Measurements from ENCODE around the gene MLX.

Gene MLX

DNA sequence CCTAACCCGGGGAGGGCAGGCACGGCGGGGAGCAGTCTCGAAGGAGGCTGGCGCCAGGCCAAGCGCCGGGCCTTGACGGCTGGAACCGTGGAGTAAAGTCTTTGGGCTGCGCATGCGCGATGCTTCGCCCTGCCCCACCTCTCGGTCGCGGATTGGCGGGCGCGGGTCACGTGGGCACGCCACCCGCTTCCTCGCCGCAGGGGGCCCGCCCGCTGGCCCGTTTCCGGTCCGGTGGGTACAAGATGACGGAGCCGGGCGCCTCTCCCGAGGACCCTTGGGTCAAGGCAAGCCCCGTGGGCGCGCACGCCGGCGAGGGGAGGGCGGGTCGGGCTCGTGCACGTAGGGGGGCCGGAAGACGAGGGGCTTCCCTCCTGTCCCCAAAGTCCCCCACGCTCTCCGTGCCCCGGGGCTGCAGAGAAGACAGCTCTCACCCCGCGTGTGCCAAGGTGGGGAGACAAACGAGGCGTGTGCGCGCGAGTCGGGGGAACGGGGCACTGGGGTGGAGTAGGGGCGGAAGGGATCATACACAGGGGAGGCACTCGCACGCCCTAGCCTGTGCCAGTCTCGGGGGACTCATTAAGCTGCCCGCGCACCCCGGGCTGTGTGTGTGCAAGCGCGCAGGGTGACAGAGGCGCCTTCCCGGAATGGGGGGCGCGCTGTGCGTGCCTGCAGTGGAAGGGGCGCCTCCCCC, at the start of gene MLX:
Gene MLX, plus strand, starts transcription at position 218 of the 691 bp plus-strand sequence. Its CDS starts 25 bp downstream, at position 243.
- in situ Hi-C loops (cut with HindIII; ENCODE audit: low pct_ligation_motif_present, low pct_unique_long_range_greater_than_20kb, low sequenced_read_pairs), result no loop called here
- peak; percentile 95 for DNase-seq

GRCh38 chr17:42517516-42517915, 49.4 kb upstream of the MLX start:
- in situ Hi-C loops (cut with HindIII; ENCODE audit: low pct_ligation_motif_present, low pct_unique_long_range_greater_than_20kb, low sequenced_read_pairs), result no loop called here

DNA sequence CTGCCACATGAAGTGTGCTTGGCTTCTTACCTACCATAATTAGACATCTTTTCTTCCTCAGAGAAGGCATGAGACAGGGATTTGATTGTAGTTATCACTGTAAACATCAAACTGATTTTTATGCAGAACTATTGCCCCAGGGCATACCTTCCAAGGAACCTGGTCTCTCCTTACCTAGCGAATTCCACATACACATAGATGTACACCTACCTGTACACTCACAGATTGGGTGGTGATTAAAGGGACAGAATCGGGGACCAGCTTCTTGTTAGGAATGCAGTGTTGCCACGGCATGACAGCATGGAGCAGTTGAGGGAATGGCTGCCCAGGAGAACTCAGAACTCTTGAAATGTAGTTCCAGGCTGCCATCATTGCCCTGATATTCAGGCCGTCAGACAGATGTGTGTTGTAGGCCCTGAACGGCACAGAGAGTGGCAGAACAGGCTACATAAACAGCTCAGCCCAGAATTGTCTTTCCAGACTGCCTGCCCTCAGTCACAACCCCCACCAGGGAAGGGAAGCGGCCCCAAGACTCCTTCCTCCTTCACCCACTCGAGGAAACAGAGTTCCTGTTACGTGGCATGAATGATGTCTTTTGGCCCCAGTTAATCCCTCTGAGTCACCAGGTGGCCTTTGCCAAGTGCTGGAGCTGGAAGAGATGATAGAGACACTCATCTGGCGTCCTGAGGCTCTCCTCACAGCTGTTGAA, 48.7 kb upstream of the MLX start:
- peak; percentile 95 for DNase-seq

More at GRCh38 chr17:42517516-42517915, 49.4 kb upstream of the MLX start:
- peak; percentile 92 for DNase-seq

GRCh38 chr17:42518755-42519545, 48.0 kb upstream of the MLX start:
- DNase-seq, result peak; percentile 29
- in situ Hi-C loops (cut with HindIII; ENCODE audit: low pct_ligation_motif_present, low pct_unique_long_range_greater_than_20kb, low sequenced_read_pairs), result no loop called here

More for the DNA sequence above, 48.7 kb upstream of the MLX start:
- in situ Hi-C loops (cut with HindIII; ENCODE audit: low pct_ligation_motif_present, low pct_unique_long_range_greater_than_20kb, low sequenced_read_pairs), result no loop called here

GRCh38 chr17:42519546-42520491, 47.1 kb upstream of the MLX start:
- in situ Hi-C loops (cut with HindIII; ENCODE audit: low pct_ligation_motif_present, low pct_unique_long_range_greater_than_20kb, low sequenced_read_pairs), result loop anchor here (10.0 kb wide), 1 partner anchor 205 kb away; no protein-coding TSS in a partner anchor
- peak; percentile 99 for DNase-seq

DNA sequence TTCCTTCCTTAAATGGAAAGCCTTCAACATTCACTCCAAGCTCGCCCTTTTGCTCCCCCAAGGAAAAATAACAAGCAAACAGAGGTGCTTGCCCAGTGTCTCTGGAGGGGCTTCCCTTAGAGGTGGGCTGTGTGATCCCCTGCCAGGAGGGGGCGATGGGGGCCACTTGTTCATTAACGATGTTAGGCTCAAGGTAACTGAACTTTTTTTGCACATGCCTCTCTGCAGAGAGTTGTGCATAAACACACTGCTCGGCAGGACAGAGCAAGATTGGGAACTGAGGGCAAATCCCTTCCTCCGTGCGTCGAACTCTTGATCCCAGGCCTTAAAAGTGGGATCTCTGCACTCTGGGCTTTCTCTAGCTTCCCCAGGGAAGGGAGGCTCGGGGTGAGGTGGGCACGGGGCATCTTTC, 46.4 kb upstream of the MLX start:
- DNase-seq, result no peak
- in situ Hi-C loops (cut with HindIII; ENCODE audit: low pct_ligation_motif_present, low pct_unique_long_range_greater_than_20kb, low sequenced_read_pairs), result loop anchor here (10.0 kb wide), 1 partner anchor 206 kb away; no protein-coding TSS in a partner anchor

- in situ Hi-C loops (cut with HindIII; ENCODE audit: low pct_ligation_motif_present, low pct_unique_long_range_greater_than_20kb, low sequenced_read_pairs), result loop anchor here (10.0 kb wide), 1 partner anchor 206 kb away; no protein-coding TSS in a partner anchor
- no peak for DNase-seq
Measured at GRCh38 chr17:42521036-42521435, 45.9 kb upstream of the MLX start.

DNA sequence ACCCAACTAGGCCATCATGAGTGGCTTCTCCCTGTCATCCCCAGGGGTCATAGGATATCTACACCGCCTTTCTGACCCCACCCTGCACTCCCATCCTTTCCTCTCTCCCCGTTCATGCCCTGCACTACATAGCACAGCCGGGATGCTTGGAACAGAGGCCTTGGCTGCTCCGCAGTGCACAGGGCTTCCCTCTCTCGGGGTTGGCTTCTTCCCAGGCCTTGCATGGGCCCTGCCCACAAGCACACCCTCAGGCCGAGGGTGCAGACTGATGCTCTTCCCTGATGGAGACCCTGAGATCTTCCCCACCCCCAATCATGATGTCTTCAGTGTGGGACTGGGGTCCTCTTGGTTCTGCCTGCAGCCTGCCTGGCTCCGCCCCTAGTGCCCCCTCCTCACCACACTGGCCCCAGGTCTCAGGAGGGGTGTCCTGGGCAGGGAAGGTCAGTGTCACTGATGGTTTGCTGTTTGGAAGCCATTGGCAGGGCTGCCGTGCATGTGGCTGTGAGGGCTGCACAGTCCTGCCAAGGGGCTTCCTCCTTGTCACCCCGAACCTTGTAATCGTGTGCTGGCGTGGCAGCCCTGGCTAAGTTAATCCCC, 45.1 kb upstream of the MLX start:
- in situ Hi-C loops (cut with HindIII; ENCODE audit: low pct_ligation_motif_present, low pct_unique_long_range_greater_than_20kb, low sequenced_read_pairs), result loop anchor here (10.0 kb wide), 1 partner anchor 207 kb away; no protein-coding TSS in a partner anchor
- DNase-seq, result no peak

DNA sequence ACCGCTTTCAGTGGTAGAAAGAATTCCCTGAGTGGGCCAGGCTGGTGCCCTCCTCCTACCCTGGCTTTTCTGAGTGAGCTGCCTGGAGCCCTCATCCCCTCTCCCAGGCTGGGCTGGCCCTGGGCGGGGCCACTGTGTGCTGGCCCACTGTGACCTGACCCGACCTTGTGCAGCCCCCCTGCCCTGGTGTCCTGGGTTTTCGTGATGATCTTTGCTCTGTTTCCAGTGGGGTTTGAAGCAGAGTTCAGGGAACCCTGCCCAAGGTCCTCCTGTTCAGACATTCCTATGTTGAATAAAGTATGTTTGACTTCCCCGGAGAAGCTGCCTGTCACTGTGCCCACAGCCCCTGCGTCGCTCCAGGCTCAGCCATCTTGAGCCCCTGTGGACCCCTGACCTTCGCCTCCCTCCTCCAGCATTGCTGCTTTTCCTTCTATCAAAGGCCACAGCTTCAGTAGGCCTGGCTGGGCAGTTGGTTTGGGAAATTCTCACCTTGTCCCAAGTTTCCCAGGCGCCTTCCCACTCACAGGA, 44.6 kb upstream of the MLX start:
- in situ Hi-C loops (cut with HindIII; ENCODE audit: low pct_ligation_motif_present, low pct_unique_long_range_greater_than_20kb, low sequenced_read_pairs), result loop anchor here (10.0 kb wide), 1 partner anchor 208 kb away; no protein-coding TSS in a partner anchor
- DNase-seq, result no peak

DNA sequence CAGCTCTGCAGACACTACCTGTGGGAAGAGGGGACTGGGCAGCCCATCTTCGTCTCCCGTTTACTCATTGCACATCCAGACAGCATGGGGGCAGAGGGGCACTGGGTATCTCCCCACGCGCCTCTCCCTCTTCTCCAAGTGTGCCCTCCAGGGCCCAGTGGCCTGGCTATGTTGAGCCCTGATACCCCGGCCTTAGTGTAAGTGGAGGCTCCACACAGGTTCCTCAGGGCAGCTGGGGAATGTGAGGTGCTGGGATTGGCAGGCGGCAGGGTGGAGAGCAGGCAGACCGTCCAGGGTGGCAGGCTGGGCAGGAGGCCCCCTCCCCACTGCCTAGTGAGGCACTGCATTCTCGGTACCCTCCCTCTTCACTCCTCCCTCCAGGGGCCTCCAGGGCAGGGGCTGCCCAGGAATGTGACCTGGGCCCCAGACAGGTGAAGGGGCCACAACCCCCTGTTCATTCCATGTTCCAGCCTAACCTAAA, 44.1 kb upstream of the MLX start:
- DNase-seq, result no peak
- in situ Hi-C loops (cut with HindIII; ENCODE audit: low pct_ligation_motif_present, low pct_unique_long_range_greater_than_20kb, low sequenced_read_pairs), result loop anchor here (10.0 kb wide), 1 partner anchor 208 kb away; no protein-coding TSS in a partner anchor

- DNase-seq, result no peak
- in situ Hi-C loops (cut with HindIII; ENCODE audit: low pct_ligation_motif_present, low pct_unique_long_range_greater_than_20kb, low sequenced_read_pairs), result loop anchor here (10.0 kb wide), 1 partner anchor 210 kb away; no protein-coding TSS in a partner anchor
Measured at GRCh38 chr17:42525221-42525620, 41.7 kb upstream of the MLX start.

GRCh38 chr17:42526031-42526444, 40.9 kb upstream of the MLX start:
- in situ Hi-C loops (cut with HindIII; ENCODE audit: low pct_ligation_motif_present, low pct_unique_long_range_greater_than_20kb, low sequenced_read_pairs), result loop anchor here (10.0 kb wide), 1 partner anchor 211 kb away; no protein-coding TSS in a partner anchor
- no peak for DNase-seq

- no peak for DNase-seq
- in situ Hi-C loops (cut with HindIII; ENCODE audit: low pct_ligation_motif_present, low pct_unique_long_range_greater_than_20kb, low sequenced_read_pairs), result loop anchor here (10.0 kb wide), 1 partner anchor 213 kb away; no protein-coding TSS in a partner anchor
Measured at GRCh38 chr17:42527932-42528331, 39.0 kb upstream of the MLX start.

GRCh38 chr17:42529061-42529460, 37.8 kb upstream of the MLX start:
- in situ Hi-C loops (cut with HindIII; ENCODE audit: low pct_ligation_motif_present, low pct_unique_long_range_greater_than_20kb, low sequenced_read_pairs), result loop anchor here (10.0 kb wide), 1 partner anchor 214 kb away; no protein-coding TSS in a partner anchor
- DNase-seq, result no peak

- DNase-seq, result no peak
- in situ Hi-C loops (cut with HindIII; ENCODE audit: low pct_ligation_motif_present, low pct_unique_long_range_greater_than_20kb, low sequenced_read_pairs), result no loop called here
Measured at GRCh38 chr17:42530952-42531454, 35.9 kb upstream of the MLX start.

DNA sequence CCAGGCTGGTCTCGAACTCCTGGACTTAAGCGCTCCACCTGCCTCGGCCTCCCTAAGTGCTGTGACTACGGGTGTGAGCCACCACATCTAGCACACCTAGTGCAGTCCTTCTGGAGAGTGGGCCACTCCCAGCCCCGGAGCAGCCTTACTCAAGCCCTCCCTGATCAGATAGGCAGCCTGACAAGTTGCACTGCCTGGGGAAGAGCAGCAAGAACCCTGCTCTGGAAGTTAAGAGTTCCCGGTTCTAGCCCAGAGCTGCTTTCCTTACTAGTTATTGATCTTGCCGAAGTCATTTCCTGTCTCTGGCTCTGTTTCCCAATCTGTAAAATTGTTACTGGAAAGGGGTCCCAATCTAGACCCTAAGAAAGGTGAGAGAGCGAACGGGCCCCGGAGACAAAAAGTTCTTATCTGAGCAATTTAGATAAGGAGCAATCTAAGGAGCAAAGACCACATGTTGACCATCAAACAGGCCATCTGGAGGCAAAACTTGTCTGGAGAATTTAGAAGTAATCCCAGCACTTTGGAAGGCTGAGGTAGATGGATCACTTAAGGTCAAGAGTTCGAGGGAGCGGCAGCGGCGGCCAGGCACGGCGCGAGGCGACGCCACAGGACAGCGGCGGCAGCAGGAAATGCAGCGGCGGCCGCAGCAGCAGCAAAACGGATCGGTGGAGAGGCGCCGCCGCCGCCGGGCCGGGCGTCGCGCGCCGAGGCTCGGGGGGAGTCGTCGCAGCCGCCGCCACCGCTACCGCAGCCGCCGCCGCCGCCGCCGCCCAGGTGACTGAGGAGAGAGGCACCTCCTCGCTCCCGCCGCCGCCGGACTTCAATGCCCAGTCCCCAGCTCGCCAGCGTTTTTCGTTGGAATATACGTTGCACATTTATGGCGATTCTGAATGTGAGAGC, 35.2 kb upstream of the MLX start:
- peak; percentile 67 for DNase-seq
- in situ Hi-C loops (cut with HindIII; ENCODE audit: low pct_ligation_motif_present, low pct_unique_long_range_greater_than_20kb, low sequenced_read_pairs), result no loop called here
